Endothelial cell of umbilical vein (primary cell): ENCODE data around the gene MVD.

Source experiments
- FOS ChIP-seq: IDR thresholded peaks from 2 replicates; pipeline ENCODE4 v1.6.1; 2011; ENCODE audit warnings: mild to moderate bottlenecking, low read length, moderate library complexity, borderline replicate concordance; ENCODE audit not compliant: insufficient read depth
- JUN ChIP-seq: IDR thresholded peaks from 2 replicates; pipeline ENCODE4 v1.6.1; 2011; ENCODE audit warnings: borderline replicate concordance, low read depth; ENCODE audit not compliant: insufficient read length, insufficient read depth
- MAX ChIP-seq: IDR thresholded peaks from 2 replicates; pipeline ENCODE4 v1.6.1; 2011; ENCODE audit not compliant: insufficient read depth, insufficient read length
- MYC ChIP-seq: IDR thresholded peaks from one replicate; pipeline ENCODE4 v1.6.1; 2011; ENCODE audit warnings: mild to moderate bottlenecking, low read depth, low read length
- POLR2A ChIP-seq: IDR thresholded peaks from 2 replicates; pipeline ENCODE4 v1.6.1; 2012; ENCODE audit warnings: low read depth, mild to moderate bottlenecking, control low read depth, low read length
- POLR2AphosphoS5 ChIP-seq: IDR thresholded peaks from 2 replicates; pipeline ENCODE4 v1.6.1; 2012; ENCODE audit warnings: low read depth, mild to moderate bottlenecking, control low read depth, low read length, moderate library complexity; ENCODE audit not compliant: insufficient read depth
- TF ChIP-seq, protein P1 (sequence below), 2 donors: IDR thresholded peaks; 1 replicate in 1 of 2; 2 replicates in 1 of 2; pipeline ENCODE4 v1.5.1; 2011; ENCODE audit warnings: low read length in 2 of 2, mild to moderate bottlenecking in 2 of 2, moderate library complexity in 2 of 2, control low read depth in 1 of 2, inconsistent platforms in 1 of 2, low read depth in 1 of 2; ENCODE audit not compliant: insufficient read depth in 1 of 2; ENCODE audit errors: extremely low read depth in 1 of 2

GRCh38 chr16:88700636-88701482 is 38.0 kb upstream of the MVD start:
- TF ChIP-seq, protein P1, sequence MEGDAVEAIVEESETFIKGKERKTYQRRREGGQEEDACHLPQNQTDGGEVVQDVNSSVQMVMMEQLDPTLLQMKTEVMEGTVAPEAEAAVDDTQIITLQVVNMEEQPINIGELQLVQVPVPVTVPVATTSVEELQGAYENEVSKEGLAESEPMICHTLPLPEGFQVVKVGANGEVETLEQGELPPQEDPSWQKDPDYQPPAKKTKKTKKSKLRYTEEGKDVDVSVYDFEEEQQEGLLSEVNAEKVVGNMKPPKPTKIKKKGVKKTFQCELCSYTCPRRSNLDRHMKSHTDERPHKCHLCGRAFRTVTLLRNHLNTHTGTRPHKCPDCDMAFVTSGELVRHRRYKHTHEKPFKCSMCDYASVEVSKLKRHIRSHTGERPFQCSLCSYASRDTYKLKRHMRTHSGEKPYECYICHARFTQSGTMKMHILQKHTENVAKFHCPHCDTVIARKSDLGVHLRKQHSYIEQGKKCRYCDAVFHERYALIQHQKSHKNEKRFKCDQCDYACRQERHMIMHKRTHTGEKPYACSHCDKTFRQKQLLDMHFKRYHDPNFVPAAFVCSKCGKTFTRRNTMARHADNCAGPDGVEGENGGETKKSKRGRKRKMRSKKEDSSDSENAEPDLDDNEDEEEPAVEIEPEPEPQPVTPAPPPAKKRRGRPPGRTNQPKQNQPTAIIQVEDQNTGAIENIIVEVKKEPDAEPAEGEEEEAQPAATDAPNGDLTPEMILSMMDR (IDR thresholded peaks at IDR 0.05; ENCODE audit: extremely low read depth in 1 of 2, insufficient read depth in 1 of 2, low read depth in 1 of 2, low read length in 2 of 2) = no peak
- TF ChIP-seq MYC (no peak), POLR2A (no peak), POLR2AphosphoS5 (peak; percentile 96), MAX (peak; percentile 71), JUN (no peak), FOS (peak; percentile 86)
